IMR-90 (cell line): ENCODE data around the gene GAL3ST2. TPM values are rescaled to one million over a fixed set of nuclear protein-coding genes. Genes with fewer than 3 reads are reported as not detected.

Experiments used
- ATAC-seq: fragments of 200-7000 bp; cut with Tn5 transposase; 2 replicates; pipeline ENCODE4 v1.9.1; 2020; ENCODE audit warnings: low read depth, mild to moderate bottlenecking, moderate library complexity
- BruUV-seq: library from RNA; stranded (reverse); fragments of 400-500 nt; replicated peaks from 2 replicates; lab custom pipeline; 2021; lab: Mats Ljungman, UMichigan
- CTCF ChIA-PET: fragments of 300-600 bp; formaldehyde crosslinking; extraction: SDS; loops from one replicate; lab custom pipeline; 2021; ENCODE audit warnings: antibody characterized with exemption; lab: Yijun Ruan, JAX
- POLR2A ChIA-PET: fragments of 300-600 bp; sonication (Branson Sonifier 250); formaldehyde crosslinking; loops from one replicate; lab custom pipeline; 2022; ENCODE audit warnings: antibody characterized with exemption; ENCODE audit not compliant: unreplicated experiment; lab: Charles Lee
- DNase-seq: peaks from one replicate; pipeline ENCODE4 v3.0.0; 2013
- H2AFZ ChIP-seq: replicated peaks from 2 replicates; pipeline ENCODE3; 2013; ENCODE audit warnings: low read length, mild to moderate bottlenecking; ENCODE audit not compliant: poor library complexity
- H2AK5ac ChIP-seq: 2 replicates; pipeline ENCODE4 v1.6.1; 2013; ENCODE audit warnings: low read depth, low read length, inconsistent platforms
- H2AK9ac ChIP-seq: replicated peaks from 2 replicates; pipeline ENCODE3; 2013; ENCODE audit warnings: mild to moderate bottlenecking, low read depth, low read length, moderate library complexity; ENCODE audit not compliant: poor library complexity
- H2BK120ac ChIP-seq: 2 replicates; pipeline ENCODE4 v1.6.1; 2013; ENCODE audit warnings: low read depth, low read length, inconsistent platforms
- H2BK15ac ChIP-seq: 3 replicates; pipeline ENCODE4 v1.6.1; 2013; ENCODE audit warnings: low read depth, low read length, inconsistent platforms
- H2BK20ac ChIP-seq: 2 replicates; pipeline ENCODE4 v1.6.1; 2013; ENCODE audit warnings: low read depth, mild to moderate bottlenecking, inconsistent platforms, low read length, moderate library complexity
- H2BK5ac ChIP-seq: 2 replicates; pipeline ENCODE4 v1.6.1; 2013; ENCODE audit warnings: mild to moderate bottlenecking, low read depth, low read length, inconsistent platforms; ENCODE audit not compliant: poor library complexity, severe bottlenecking
- H3K14ac ChIP-seq: replicated peaks from 2 replicates; pipeline ENCODE4 v1.6.1; 2013; ENCODE audit warnings: low read depth, low read length, inconsistent platforms
- H3K18ac ChIP-seq: 2 replicates; pipeline ENCODE4 v1.6.1; 2013; ENCODE audit warnings: low read depth, low read length, control low read depth
- H3K23ac ChIP-seq: 2 replicates; pipeline ENCODE4 v1.6.1; 2013; ENCODE audit warnings: low read depth, low read length, inconsistent platforms
- H3K27ac ChIP-seq: 2 replicates; pipeline ENCODE4 v1.5.1; 2013; ENCODE audit warnings: mild to moderate bottlenecking, control low read depth, low read length; ENCODE audit not compliant: insufficient read depth
- H3K27me3 ChIP-seq: 2 replicates; pipeline ENCODE4 v1.6.1; 2013; ENCODE audit warnings: low read length; ENCODE audit not compliant: control insufficient read depth, insufficient read depth
- H3K36me3 ChIP-seq: 2 replicates; pipeline ENCODE4 v1.6.1; 2013; ENCODE audit warnings: low read length, mixed read lengths; ENCODE audit not compliant: control insufficient read depth, insufficient read depth
- H3K4ac ChIP-seq: 2 replicates; pipeline ENCODE4 v1.6.1; 2013; ENCODE audit warnings: low read depth, low read length, inconsistent platforms
- H3K4me1 ChIP-seq: 2 replicates; pipeline ENCODE4 v1.6.1; 2013; ENCODE audit warnings: low read length, mixed read lengths; ENCODE audit not compliant: control insufficient read depth, insufficient read depth
- H3K4me2 ChIP-seq: 2 replicates; pipeline ENCODE4 v1.6.1; 2013; ENCODE audit warnings: low read depth, mild to moderate bottlenecking, control low read depth, low read length, moderate library complexity
- H3K4me3 ChIP-seq: 2 replicates; pipeline ENCODE4 v1.5.1; 2013; ENCODE audit warnings: low read depth, mild to moderate bottlenecking, control low read depth, low read length, moderate library complexity; ENCODE audit not compliant: insufficient read depth
- H3K56ac ChIP-seq: 2 replicates; pipeline ENCODE4 v1.6.1; 2013; ENCODE audit warnings: low read length, inconsistent platforms; ENCODE audit not compliant: insufficient read depth; ENCODE audit errors: extremely low read depth
- H3K79me1 ChIP-seq, 2 experiments: 2 replicates each; pipeline ENCODE4 v1.6.1; 2013; ENCODE audit warnings: low read length in 2 of 2, inconsistent platforms in 1 of 2, low read depth in 1 of 2
- H3K9ac ChIP-seq: 2 replicates; pipeline ENCODE4 v1.6.1; 2013; ENCODE audit warnings: low read depth, low read length, control low read depth
- H3K9me1 ChIP-seq: 2 replicates; pipeline ENCODE4 v1.6.1; 2013; ENCODE audit warnings: low read length, inconsistent platforms; ENCODE audit not compliant: insufficient read depth
- H3K9me3 ChIP-seq: 2 replicates; pipeline ENCODE4 v1.6.1; 2013; ENCODE audit warnings: low read length; ENCODE audit not compliant: control insufficient read depth, insufficient read depth
- H4K20me1 ChIP-seq: 2 replicates; pipeline ENCODE4 v1.6.1; 2013; ENCODE audit warnings: low read length, inconsistent platforms; ENCODE audit not compliant: insufficient read depth
- H4K5ac ChIP-seq: 2 replicates; pipeline ENCODE4 v1.6.1; 2013; ENCODE audit warnings: mild to moderate bottlenecking, low read depth, low read length, control low read depth
- H4K8ac ChIP-seq, 2 experiments: 2 replicates each; pipeline ENCODE4 v1.6.1; 2013; ENCODE audit warnings: low read depth in 2 of 2, low read length in 2 of 2, control low read depth in 1 of 2, inconsistent platforms in 1 of 2
- H4K91ac ChIP-seq: 2 replicates; pipeline ENCODE4 v1.6.1; 2013; ENCODE audit warnings: low read depth, low read length, inconsistent platforms; ENCODE audit not compliant: insufficient read depth
- BHLHE40 ChIP-seq: fragments of 150-350 bp; IDR thresholded peaks from 2 replicates; pipeline ENCODE4 v1.6.1; 2016; ENCODE audit warnings: mild to moderate bottlenecking, low read depth, low read length
- CEBPB ChIP-seq: IDR thresholded peaks from 2 replicates; pipeline ENCODE4 v1.6.1; 2012; ENCODE audit warnings: low read depth, low read length, improper control_type of control experiment
- FOS ChIP-seq: fragments of 150-350 bp; IDR thresholded peaks from 2 replicates; pipeline ENCODE4 v1.6.1; 2016; ENCODE audit warnings: low read depth, low read length
- MAFK ChIP-seq: IDR thresholded peaks from 2 replicates; pipeline ENCODE4 v1.6.1; 2012; ENCODE audit warnings: low read depth, low read length, improper control_type of control experiment
- MAZ ChIP-seq: IDR thresholded peaks from 2 replicates; pipeline ENCODE4 v1.6.1; 2012; ENCODE audit warnings: low read depth, mild to moderate bottlenecking, low read length, improper control_type of control experiment, moderate library complexity, borderline replicate concordance
- MXI1 ChIP-seq: IDR thresholded peaks from 2 replicates; pipeline ENCODE4 v1.6.1; 2012; ENCODE audit warnings: low read depth, mild to moderate bottlenecking, low read length, moderate library complexity, borderline replicate concordance
- NFE2L2 ChIP-seq: fragments of 150-350 bp; IDR thresholded peaks from 2 replicates; pipeline ENCODE4 v1.6.1; 2016; ENCODE audit warnings: low read depth, mild to moderate bottlenecking, low read length
- POLR2A ChIP-seq: IDR thresholded peaks from 2 replicates; pipeline ENCODE4 v1.6.1; 2012; ENCODE audit warnings: mild to moderate bottlenecking, low read depth, low read length
- RCOR1 ChIP-seq: IDR thresholded peaks from 2 replicates; pipeline ENCODE4 v1.6.1; 2012; ENCODE audit warnings: mild to moderate bottlenecking, low read length, improper control_type of control experiment; ENCODE audit not compliant: insufficient replicate concordance
- RFX5 ChIP-seq: IDR thresholded peaks from 2 replicates; pipeline ENCODE4 v1.8.0; 2012; ENCODE audit warnings: low read depth, mild to moderate bottlenecking, low read length, moderate library complexity
- SMC3 ChIP-seq: fragments of 150-350 bp; IDR thresholded peaks from 2 replicates; pipeline ENCODE4 v1.6.1; 2016; ENCODE audit warnings: low read depth, mild to moderate bottlenecking, antibody characterized with exemption, low read length, moderate library complexity
- WGBS, 2 experiments: methylation state at CpG; one replicate each; pipeline versions ENCODE4 v1.1.5 to v1.1.7; 2013; ENCODE audit warnings: missing lambda C conversion rate in 2 of 2; ENCODE audit not compliant: insufficient read length in 1 of 2; ENCODE audit errors: extremely low coverage in 2 of 2; 5-methylcytosine and 5-hydroxymethylcytosine counted together
- dilution Hi-C: fragments of 300-500 bp; cut with HindIII; formaldehyde crosslinking; loops from one replicate; pipeline ENCODE4 v1.14.3; 2018; ENCODE audit warnings: low sequenced_read_pairs; ENCODE audit not compliant: unreplicated experiment
- in situ Hi-C: fragments of 300-500 bp; cut with MboI; formaldehyde crosslinking; loops from 3 replicates; pipeline ENCODE4 v1.14.3; 2019; ENCODE audit warnings: low sequenced_read_pairs, inconsistent platforms, mixed read lengths
- intact Hi-C: fragments of 100-400 bp; cut with micrococcal nuclease; formaldehyde crosslinking; loops from 2 replicates; pipeline ENCODE4 v1.10.0; 2022
- polyA plus RNA-seq, 3 experiments: library from polyadenylated mRNA; depleted of rRNA; stranded (reverse); fragments of >200 nt; gene quantifications; 2 replicates each; pipeline ENCODE4 v1.2.3, GENCODE V29; 2012; ENCODE audit warnings: low replicate concordance in 1 of 3
- total RNA-seq: library from RNA; depleted of rRNA; stranded (reverse); fragments of >200 nt; gene quantifications from 2 replicates; pipeline ENCODE4 v1.2.3, GENCODE V29; 2012
- TF ChIP-seq, protein P1 (sequence below): fragments of 150-350 bp; IDR thresholded peaks from 2 replicates; pipeline ENCODE4 v1.6.1; 2016; ENCODE audit warnings: low read depth, mild to moderate bottlenecking, low read length, moderate library complexity, borderline replicate concordance
- TF ChIP-seq, protein P2 (sequence below): fragments of 150-350 bp; IDR thresholded peaks from 2 replicates; pipeline ENCODE4 v1.6.1; 2017; ENCODE audit warnings: mild to moderate bottlenecking, antibody characterized with exemption, low read length, low read depth
- TF ChIP-seq, protein P3 (sequence below): conservative IDR thresholded peaks from 2 replicates; pipeline ENCODE4 v1.5.1; 2012; ENCODE audit warnings: mild to moderate bottlenecking, low read depth, low read length, improper control_type of control experiment

The GAL3ST2 gene
- total and polyA plus RNA-seq, 2 of the 4 experiments (the other 2 are of a cell fraction) = 0.07 TPM; not detected in 1

DNA sequence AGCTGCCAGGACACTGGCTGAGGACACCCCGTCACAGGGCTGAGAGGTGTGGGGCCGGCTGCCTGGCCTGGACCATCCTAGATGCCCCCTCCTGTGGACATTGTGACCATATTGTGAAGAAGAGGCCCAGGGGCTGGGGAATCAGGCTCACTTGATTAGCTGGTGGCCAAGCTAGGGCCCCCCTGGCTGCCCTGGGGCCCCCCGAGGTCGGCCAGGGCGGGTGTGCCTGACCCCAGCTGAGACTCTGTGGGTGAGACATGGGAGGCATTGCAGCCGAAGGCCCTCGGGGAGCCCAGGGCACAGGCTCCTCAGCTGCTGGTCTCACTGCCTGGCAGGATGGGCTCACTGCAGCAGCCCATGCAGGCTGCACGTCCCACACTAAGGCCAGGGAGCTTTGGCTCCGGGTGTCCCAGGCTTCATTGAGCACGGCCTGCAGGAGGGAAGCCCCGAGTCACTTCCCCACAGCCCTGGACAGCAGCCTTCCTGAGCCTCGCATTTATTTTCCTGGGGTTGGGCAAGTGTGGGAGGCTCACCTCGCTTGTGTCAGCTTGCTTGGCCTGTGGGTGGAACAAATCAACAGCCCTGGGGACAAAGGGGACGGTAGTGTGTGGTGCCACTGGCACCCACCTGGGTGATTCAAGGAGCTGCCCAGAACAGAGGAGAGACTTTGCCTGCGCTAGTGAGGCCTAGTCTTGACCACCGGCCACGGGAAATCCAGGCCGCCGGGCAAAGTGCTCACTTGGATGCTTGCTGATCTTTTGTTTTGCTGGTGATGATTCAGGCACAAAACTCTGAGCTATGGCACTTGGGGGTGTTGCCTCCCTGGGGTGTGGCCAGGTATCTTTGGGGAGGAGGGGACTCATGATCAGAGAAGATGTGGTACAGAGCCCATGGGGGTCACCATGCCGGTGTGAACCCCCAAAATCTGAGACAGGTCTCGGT, 1.3 kb downstream of the GAL3ST2 start:
- no peaks in the 10 kb centered on the region; the same call in 1 of the 2 replicates for H3K27me3 ChIP-seq
- dilution Hi-C loops (no loop called here), in situ Hi-C loops (no loop called here), intact Hi-C loops (no loop called here)
- H3K4me3 ChIP-seq = no peak overlapping the region
- H2AK9ac ChIP-seq = no peak overlapping the region
- H2BK120ac ChIP-seq = no peak overlapping the region
- no peak overlapping the region for H2AFZ ChIP-seq
- no TSS peak for BruUV-seq
- H3K18ac ChIP-seq = no peak overlapping the region
- H3K9me3 ChIP-seq = peaks cover 5% of the 10 kb centered on the region; the same call in 1 of the 2 replicates
- H3K14ac ChIP-seq = no peak overlapping the region
- H3K4me2 ChIP-seq = no peak overlapping the region
- H3K79me1 ChIP-seq = no peaks in the 10 kb centered on the region
- H3K9me1 ChIP-seq = no peaks in the 10 kb centered on the region
- H4K8ac ChIP-seq = no peak overlapping the region
- H3K23ac ChIP-seq = no peak overlapping the region
- POLR2A ChIA-PET = no interaction called here
- H4K91ac ChIP-seq = no peak overlapping the region
- no peaks in the 10 kb centered on the region; the same call in 1 of the 2 replicates for H4K20me1 ChIP-seq
- H2BK20ac ChIP-seq = no peak overlapping the region
- no peak overlapping the region for H4K5ac ChIP-seq
- DNase-seq = no peak
- CTCF ChIA-PET = no interaction called here
- no peak overlapping the region for H2BK5ac ChIP-seq
- no peak overlapping the region for H2BK15ac ChIP-seq
- no peak overlapping the region for H2AK5ac ChIP-seq
- no peak overlapping the region for H3K9ac ChIP-seq
- no peaks in the 10 kb centered on the region for H3K36me3 ChIP-seq
- no peak overlapping the region for H3K4ac ChIP-seq
- TF ChIP-seq BHLHE40 = no peak
- TF ChIP-seq RCOR1 = no peak
- TF ChIP-seq MAZ = no peak
- no peak for TF ChIP-seq RFX5
- TF ChIP-seq MXI1 = no peak
- TF ChIP-seq FOS = no peak
- no peak for TF ChIP-seq CEBPB
- TF ChIP-seq, protein P1, sequence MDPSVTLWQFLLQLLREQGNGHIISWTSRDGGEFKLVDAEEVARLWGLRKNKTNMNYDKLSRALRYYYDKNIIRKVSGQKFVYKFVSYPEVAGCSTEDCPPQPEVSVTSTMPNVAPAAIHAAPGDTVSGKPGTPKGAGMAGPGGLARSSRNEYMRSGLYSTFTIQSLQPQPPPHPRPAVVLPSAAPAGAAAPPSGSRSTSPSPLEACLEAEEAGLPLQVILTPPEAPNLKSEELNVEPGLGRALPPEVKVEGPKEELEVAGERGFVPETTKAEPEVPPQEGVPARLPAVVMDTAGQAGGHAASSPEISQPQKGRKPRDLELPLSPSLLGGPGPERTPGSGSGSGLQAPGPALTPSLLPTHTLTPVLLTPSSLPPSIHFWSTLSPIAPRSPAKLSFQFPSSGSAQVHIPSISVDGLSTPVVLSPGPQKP = no peak
- TF ChIP-seq, protein P2, sequence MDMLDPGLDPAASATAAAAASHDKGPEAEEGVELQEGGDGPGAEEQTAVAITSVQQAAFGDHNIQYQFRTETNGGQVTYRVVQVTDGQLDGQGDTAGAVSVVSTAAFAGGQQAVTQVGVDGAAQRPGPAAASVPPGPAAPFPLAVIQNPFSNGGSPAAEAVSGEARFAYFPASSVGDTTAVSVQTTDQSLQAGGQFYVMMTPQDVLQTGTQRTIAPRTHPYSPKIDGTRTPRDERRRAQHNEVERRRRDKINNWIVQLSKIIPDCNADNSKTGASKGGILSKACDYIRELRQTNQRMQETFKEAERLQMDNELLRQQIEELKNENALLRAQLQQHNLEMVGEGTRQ = no peak
- TF ChIP-seq NFE2L2 = no peak
- no peak for TF ChIP-seq POLR2A
- no peak for TF ChIP-seq SMC3
- TF ChIP-seq MAFK = no peak
- TF ChIP-seq, protein P3, sequence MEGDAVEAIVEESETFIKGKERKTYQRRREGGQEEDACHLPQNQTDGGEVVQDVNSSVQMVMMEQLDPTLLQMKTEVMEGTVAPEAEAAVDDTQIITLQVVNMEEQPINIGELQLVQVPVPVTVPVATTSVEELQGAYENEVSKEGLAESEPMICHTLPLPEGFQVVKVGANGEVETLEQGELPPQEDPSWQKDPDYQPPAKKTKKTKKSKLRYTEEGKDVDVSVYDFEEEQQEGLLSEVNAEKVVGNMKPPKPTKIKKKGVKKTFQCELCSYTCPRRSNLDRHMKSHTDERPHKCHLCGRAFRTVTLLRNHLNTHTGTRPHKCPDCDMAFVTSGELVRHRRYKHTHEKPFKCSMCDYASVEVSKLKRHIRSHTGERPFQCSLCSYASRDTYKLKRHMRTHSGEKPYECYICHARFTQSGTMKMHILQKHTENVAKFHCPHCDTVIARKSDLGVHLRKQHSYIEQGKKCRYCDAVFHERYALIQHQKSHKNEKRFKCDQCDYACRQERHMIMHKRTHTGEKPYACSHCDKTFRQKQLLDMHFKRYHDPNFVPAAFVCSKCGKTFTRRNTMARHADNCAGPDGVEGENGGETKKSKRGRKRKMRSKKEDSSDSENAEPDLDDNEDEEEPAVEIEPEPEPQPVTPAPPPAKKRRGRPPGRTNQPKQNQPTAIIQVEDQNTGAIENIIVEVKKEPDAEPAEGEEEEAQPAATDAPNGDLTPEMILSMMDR = no peak
- 72% methylated on average over 5 of the region's 21 CpGs; no CpG with 5 or more reads in 1 of the 2 experiments for WGBS, 2 experiments
- H3K56ac ChIP-seq = no peak overlapping the region
- peaks cover 6% of the 10 kb centered on the region for H3K4me1 ChIP-seq
- H3K27ac ChIP-seq = no peak overlapping the region
- ATAC-seq = no peak
